H1 (cell line): ENCODE data around the gene DHRS7B. TPM values are rescaled to one million over a fixed set of nuclear protein-coding genes. Genes with fewer than 3 reads are reported as not detected.

ENCODE experiments used
- CTCF ChIA-PET: fragments of 300-600 bp; sonication (Branson Sonifier 250); formaldehyde crosslinking; loops from one replicate; lab custom pipeline; 2021; ENCODE audit not compliant: partially characterized antibody; lab: Charles Lee
- POLR2A ChIA-PET: fragments of 300-600 bp; sonication (Branson Sonifier 250); formaldehyde crosslinking; loops from one replicate; lab custom pipeline; 2021; ENCODE audit warnings: inconsistent platforms; ENCODE audit not compliant: partially characterized antibody; lab: Charles Lee
- DNase-seq, 2 experiments: peaks; one replicate each; pipeline versions ENCODE4 v3.0.0 to v3.0.0-alpha.2; 2010 to 2022; ENCODE audit warnings: low spot score in 2 of 2, low read depth in 1 of 2, mixed read lengths in 1 of 2
- FAIRE-seq: peaks from 2 replicates; lab custom pipeline; 2011; peaks lifted over from hg19 to GRCh38; lab: Jason Lieb, UNC
- H2AFZ ChIP-seq: 2 replicates; pipeline ENCODE4 v1.8.1; 2012; ENCODE audit warnings: low read length, inconsistent platforms
- H2AK5ac ChIP-seq: 2 replicates; pipeline ENCODE4 v1.6.1; 2013; ENCODE audit warnings: low read depth, low read length
- H2BK120ac ChIP-seq: replicated peaks from 2 replicates; pipeline ENCODE3; 2013; ENCODE audit warnings: low read depth, low read length, inconsistent platforms
- H2BK12ac ChIP-seq: 2 replicates; pipeline ENCODE4 v1.6.1; 2013; ENCODE audit warnings: low read depth, low read length
- H2BK15ac ChIP-seq: 2 replicates; pipeline ENCODE4 v1.6.1; 2013; ENCODE audit warnings: low read length
- H2BK20ac ChIP-seq: 2 replicates; pipeline ENCODE4 v1.6.1; 2013; ENCODE audit warnings: low read length
- H2BK5ac ChIP-seq: 2 replicates; pipeline ENCODE4 v1.6.1; 2013; ENCODE audit warnings: low read depth, low read length
- H3K14ac ChIP-seq: 2 replicates; pipeline ENCODE4 v1.6.1; 2013; ENCODE audit warnings: inconsistent platforms; ENCODE audit not compliant: insufficient read length
- H3K18ac ChIP-seq: 2 replicates; pipeline ENCODE4 v1.6.1; 2013; ENCODE audit warnings: low read length; ENCODE audit errors: extremely low read depth
- H3K23ac ChIP-seq: 2 replicates; pipeline ENCODE4 v1.6.1; 2013; ENCODE audit warnings: inconsistent platforms; ENCODE audit not compliant: insufficient read length
- H3K23me2 ChIP-seq: 2 replicates; pipeline ENCODE4 v1.6.1; 2013; ENCODE audit warnings: low read depth, low read length
- H3K27ac ChIP-seq: 2 replicates; pipeline ENCODE4 v1.6.1; 2011; ENCODE audit warnings: low read depth, low read length, inconsistent platforms
- H3K27me3 ChIP-seq, 4 experiments: replicated peaks in 1 of 4; 1 replicate in 1 of 4; 2 replicates in 3 of 4; pipeline versions ENCODE4 v1.6.1 to v1.8.1; 2011 to 2013; ENCODE audit warnings: low read length in 3 of 4, mild to moderate bottlenecking in 3 of 4, inconsistent platforms in 2 of 4, mixed read lengths in 2 of 4, moderate library complexity in 1 of 4; ENCODE audit not compliant: control insufficient read depth in 3 of 4, insufficient read depth in 3 of 4; ENCODE audit errors: extremely low read depth in 1 of 4
- H3K36me3 ChIP-seq, 4 experiments: 2 replicates each; pipeline versions ENCODE4 v1.6.1 to v1.8.1; 2011 to 2013; ENCODE audit warnings: mild to moderate bottlenecking in 4 of 4, low read length in 3 of 4, moderate library complexity in 2 of 4, control low read depth in 1 of 4, inconsistent platforms in 1 of 4; ENCODE audit not compliant: insufficient read depth in 4 of 4, control insufficient read depth in 2 of 4
- H3K4ac ChIP-seq: replicated peaks from 2 replicates; pipeline ENCODE3; 2013; ENCODE audit warnings: low read length, low read depth, mixed read lengths, inconsistent platforms; ENCODE audit not compliant: insufficient read length
- H3K4me1 ChIP-seq, 4 experiments: replicated peaks in 1 of 4; 1 replicate in 1 of 4; 2 replicates in 3 of 4; pipeline versions ENCODE4 v1.6.1 to v1.8.1; 2011 to 2013; ENCODE audit warnings: low read length in 3 of 4, inconsistent platforms in 2 of 4, mixed read lengths in 1 of 4; ENCODE audit not compliant: insufficient read depth in 4 of 4, control insufficient read depth in 3 of 4
- H3K4me2 ChIP-seq, 2 experiments: 2 replicates each; pipeline versions ENCODE4 v1.6.1 to v1.8.1; 2011 to 2013; ENCODE audit warnings: low read depth in 2 of 2, low read length in 2 of 2, control low read depth in 1 of 2, inconsistent platforms in 1 of 2, mild to moderate bottlenecking in 1 of 2; ENCODE audit not compliant: insufficient read depth in 1 of 2
- H3K4me3 ChIP-seq, 4 experiments: fragments of 200-600, 300-600 bp in 1 of 4; sonication (generic), shearing (Covaris generic), sonication (Bioruptor Twin) in 1 of 4; 2 replicates each; pipeline versions ENCODE4 v1.5.1 to v1.8.1; 2011 to 2016; ENCODE audit warnings: low read length in 4 of 4, low read depth in 3 of 4, control low read depth in 2 of 4, inconsistent platforms in 2 of 4, mild to moderate bottlenecking in 2 of 4, mixed read lengths in 1 of 4, moderate library complexity in 1 of 4; ENCODE audit not compliant: insufficient read depth in 2 of 4; ENCODE audit errors: extremely low read depth in 1 of 4
- H3K56ac ChIP-seq: replicated peaks from 2 replicates; pipeline ENCODE3; 2013; ENCODE audit warnings: low read depth, mild to moderate bottlenecking, mixed read lengths, low read length, inconsistent platforms; ENCODE audit not compliant: insufficient read length
- H3K79me1 ChIP-seq: 2 replicates; pipeline ENCODE4 v1.6.1; 2013; ENCODE audit warnings: low read depth, low read length, control low read depth
- H3K79me2 ChIP-seq, 2 experiments: 2 replicates each; pipeline versions ENCODE4 v1.6.1 to v1.8.1; 2012 to 2013; ENCODE audit warnings: low read length in 2 of 2, mild to moderate bottlenecking in 2 of 2, inconsistent platforms in 1 of 2; ENCODE audit not compliant: insufficient read depth in 2 of 2, control insufficient read depth in 1 of 2
- H3K9ac ChIP-seq, 4 experiments: replicated peaks in 1 of 4; 1 replicate in 1 of 4; 2 replicates in 3 of 4; pipeline versions ENCODE4 v1.6.1 to v1.8.1; 2011 to 2013; ENCODE audit warnings: low read depth in 3 of 4, low read length in 3 of 4, control low read depth in 2 of 4, mild to moderate bottlenecking in 2 of 4, moderate library complexity in 2 of 4, inconsistent platforms in 1 of 4; ENCODE audit errors: extremely low read depth in 1 of 4
- H3K9me3 ChIP-seq, 2 experiments: 2 replicates each; pipeline versions ENCODE4 v1.6.1 to v1.8.1; 2012 to 2013; ENCODE audit warnings: mild to moderate bottlenecking in 2 of 2, moderate library complexity in 2 of 2, control low read depth in 1 of 2, inconsistent platforms in 1 of 2, low read depth in 1 of 2, low read length in 1 of 2, mixed read lengths in 1 of 2; ENCODE audit not compliant: insufficient read depth in 2 of 2
- H4K20me1 ChIP-seq, 2 experiments: replicated peaks in 1 of 2; 2 replicates each; pipeline versions ENCODE3 to v1.8.1; 2011 to 2013; ENCODE audit warnings: inconsistent platforms in 2 of 2, low read length in 2 of 2, mild to moderate bottlenecking in 1 of 2; ENCODE audit not compliant: insufficient read depth in 2 of 2, control insufficient read depth in 1 of 2
- H4K5ac ChIP-seq: 2 replicates; pipeline ENCODE4 v1.6.1; 2013; ENCODE audit warnings: low read length, low read depth, mixed read lengths, inconsistent platforms; ENCODE audit not compliant: insufficient read length
- H4K8ac ChIP-seq: 2 replicates; pipeline ENCODE4 v1.8.0; 2013; ENCODE audit warnings: mild to moderate bottlenecking, moderate library complexity, low read length, inconsistent platforms; ENCODE audit not compliant: insufficient read depth; ENCODE audit errors: extremely low read depth
- H4K91ac ChIP-seq: replicated peaks from 2 replicates; pipeline ENCODE3; 2013; ENCODE audit warnings: low read length, mixed read lengths, inconsistent platforms; ENCODE audit not compliant: insufficient read length
- EGR1 ChIP-seq: IDR thresholded peaks from 2 replicates; pipeline ENCODE4 v1.6.1; 2011; ENCODE audit warnings: low read depth, low read length, borderline replicate concordance
- EP300 ChIP-seq, 2 experiments: IDR thresholded peaks; 1 replicate in 1 of 2; 2 replicates in 1 of 2; pipeline ENCODE4 v1.6.1; 2011 to 2012; ENCODE audit warnings: low read depth in 2 of 2, low read length in 2 of 2, mild to moderate bottlenecking in 2 of 2, borderline replicate concordance in 1 of 2, inconsistent platforms in 1 of 2, moderate library complexity in 1 of 2
- JUND ChIP-seq: IDR thresholded peaks from 2 replicates; pipeline ENCODE4 v1.6.1; 2011; ENCODE audit warnings: mild to moderate bottlenecking, improper control_type of control experiment, low read length
- KDM5A ChIP-seq: fragments of 200-600 bp; IDR thresholded peaks from 2 replicates; pipeline ENCODE4 v1.7.1; 2012; ENCODE audit warnings: mild to moderate bottlenecking, low read length, inconsistent platforms, mixed read lengths
- MAFK ChIP-seq: IDR thresholded peaks from 2 replicates; pipeline ENCODE4 v1.6.1; 2012; ENCODE audit warnings: low read depth, mild to moderate bottlenecking, improper control_type of control experiment, low read length
- RAD21 ChIP-seq, 2 experiments: IDR thresholded peaks in 1 of 2; conservative IDR thresholded peaks in 1 of 2; 2 replicates each; pipeline ENCODE4 v1.6.1; 2011; ENCODE audit warnings: low read depth in 2 of 2, low read length in 2 of 2, improper control_type of control experiment in 1 of 2, inconsistent platforms in 1 of 2, mild to moderate bottlenecking in 1 of 2, moderate library complexity in 1 of 2
- SAP30 ChIP-seq: fragments of 300-600 bp; sonication (generic); IDR thresholded peaks from 2 replicates; pipeline ENCODE4 v1.7.1; 2012; ENCODE audit warnings: low read length, moderate library complexity, mild to moderate bottlenecking, inconsistent platforms; ENCODE audit not compliant: insufficient read depth, insufficient replicate concordance
- SIN3A ChIP-seq, 2 experiments: IDR thresholded peaks in 1 of 2; conservative IDR thresholded peaks in 1 of 2; 2 replicates each; pipeline ENCODE4 v1.6.1; 2011 to 2012; ENCODE audit warnings: low read length in 2 of 2, improper control_type of control experiment in 1 of 2, low read depth in 1 of 2, mild to moderate bottlenecking in 1 of 2
- SP2 ChIP-seq: IDR thresholded peaks from 2 replicates; pipeline ENCODE4 v1.6.1; 2012; ENCODE audit warnings: mild to moderate bottlenecking, low read length, inconsistent platforms
- TAF1 ChIP-seq: IDR thresholded peaks from 2 replicates; pipeline ENCODE4 v1.6.1; 2011; ENCODE audit warnings: mild to moderate bottlenecking, low read depth, low read length
- TBP ChIP-seq: IDR thresholded peaks from 2 replicates; pipeline ENCODE4 v1.6.1; 2011; ENCODE audit warnings: low read depth, low read length, improper control_type of control experiment
- TCF12 ChIP-seq: IDR thresholded peaks from 2 replicates; pipeline ENCODE4 v1.6.1; 2011; ENCODE audit warnings: low read depth, mild to moderate bottlenecking, low read length
- WGBS, 2 experiments: shearing (Covaris generic) in 1 of 2; methylation state at CpG; one replicate each; pipeline versions ENCODE4 v1.1.6 to v1.1.7; 2013 to 2015; ENCODE audit warnings: low lambda C conversion rate in 2 of 2, mixed read lengths in 2 of 2, inconsistent platforms in 1 of 2, low coverage in 1 of 2, missing lambda C conversion rate in 1 of 2; ENCODE audit not compliant: insufficient replicate concordance in 2 of 2, insufficient coverage in 1 of 2, insufficient read length in 1 of 2; ENCODE audit errors: extremely low coverage in 1 of 2, missing lambda C conversion rate in 1 of 2; 5-methylcytosine and 5-hydroxymethylcytosine counted together
- polyA plus RNA-seq, 7 experiments: library from polyadenylated mRNA; depleted of rRNA in 3 of 7; stranded (reverse) in 5 of 7; unstranded in 2 of 7; fragments of >200 nt in 5 of 7; fragments of 200-250 nt in 2 of 7; gene quantifications; 1 replicate in 5 of 7; 2 replicates in 1 of 7; 4 replicates in 1 of 7; pipeline versions ENCODE4 v1.2.1 to v1.2.3, GENCODE V29; 2011 to 2013; ENCODE audit warnings: missing spikeins in 2 of 7, mixed read lengths in 2 of 7
- total RNA-seq: library from RNA; stranded (reverse); fragmentation: NEBNext Ultra II Directional; extraction: Animal tissue kit (Norgen Biotek cat#: 25700); gene quantifications from 2 replicates; pipeline ENCODE4 v1.2.1, GENCODE V29; 2021
- TF ChIP-seq, protein P1 (sequence below): IDR thresholded peaks from 2 replicates; pipeline ENCODE4 v1.6.1; 2011; ENCODE audit warnings: low read depth, mild to moderate bottlenecking, low read length; ENCODE audit not compliant: insufficient read depth

The DHRS7B gene
- total and polyA plus RNA-seq, 2 of the 8 experiments (the other 6 are each of a cell fraction or from before 2014, with no cell fraction given): 11.0 to 27.9 TPM

DNA sequence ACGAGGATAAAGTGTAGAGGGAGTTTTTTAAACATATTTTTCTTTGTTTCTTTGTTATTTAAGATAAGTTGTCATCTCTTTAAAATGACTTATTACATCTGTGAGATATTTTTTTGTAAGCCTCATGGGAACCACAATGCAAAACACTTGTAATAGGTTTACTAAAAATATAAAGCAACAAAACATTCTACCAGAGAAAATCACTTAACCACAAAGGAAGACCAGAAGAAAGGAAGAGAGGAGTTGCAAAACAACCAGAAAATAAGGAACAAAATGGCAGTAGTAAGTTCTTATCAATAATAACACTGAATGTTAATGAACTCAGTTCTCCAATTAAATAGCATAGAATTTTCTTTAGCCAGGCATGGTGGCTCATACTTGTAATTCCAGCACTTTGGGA, 22.9 kb downstream of the DHRS7B start:
- no peak overlapping the region for H2BK120ac ChIP-seq
- H3K27ac ChIP-seq: no peak overlapping the region
- WGBS, 2 experiments: 100% methylated on average over 1 of the region's 1 CpG; no CpG with 5 or more reads in 1 of the 2 experiments
- no peak overlapping the region for H3K4me2 ChIP-seq
- H4K20me1 ChIP-seq: no peaks in the 10 kb centered on the region
- no peaks in the 10 kb centered on the region for H3K79me1 ChIP-seq
- no peak overlapping the region for H2BK5ac ChIP-seq
- no peak overlapping the region for H2BK20ac ChIP-seq
- DNase-seq (no peak), FAIRE-seq (no peak)
- H3K36me3 ChIP-seq: peaks cover 0 to 5% (median 0%) of the 10 kb centered on the region in 4 experiments; a peak in 2 of 8 replicates
- H3K4ac ChIP-seq: no peak overlapping the region
- H2BK15ac ChIP-seq: no peak overlapping the region
- no peaks in the 10 kb centered on the region for H3K79me2 ChIP-seq
- H3K4me3 ChIP-seq: no peak overlapping the region
- H4K91ac ChIP-seq: no peak overlapping the region
- ChIA-PET POLR2A (no interaction called here), CTCF (no interaction called here)
- H3K9ac ChIP-seq: no peak overlapping the region
- H3K27me3 ChIP-seq: no peaks in the 10 kb centered on the region
- TF ChIP-seq EP300 (IDR thresholded peaks at IDR 0.05; ENCODE audit: borderline replicate concordance in 1 of 2, low read depth in 2 of 2, low read length in 2 of 2): no peak
- no peak for TF ChIP-seq SAP30
- TF ChIP-seq TBP: no peak
- TF ChIP-seq KDM5A: no peak
- no peak for TF ChIP-seq JUND
- no peak for TF ChIP-seq MAFK
- TF ChIP-seq TCF12: no peak
- no peak for TF ChIP-seq SP2
- TF ChIP-seq TAF1: no peak
- TF ChIP-seq, protein P1, sequence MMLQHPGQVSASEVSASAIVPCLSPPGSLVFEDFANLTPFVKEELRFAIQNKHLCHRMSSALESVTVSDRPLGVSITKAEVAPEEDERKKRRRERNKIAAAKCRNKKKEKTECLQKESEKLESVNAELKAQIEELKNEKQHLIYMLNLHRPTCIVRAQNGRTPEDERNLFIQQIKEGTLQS: no peak
- no peak for TF ChIP-seq RAD21 (IDR thresholded peaks at IDR 0.05 in 1 of 2, conservative IDR thresholded peaks at IDR 0.05 in 1 of 2; ENCODE audit: low read depth in 2 of 2, low read length in 2 of 2)
- TF ChIP-seq SIN3A (conservative IDR thresholded peaks at IDR 0.05 in 1 of 2, IDR thresholded peaks at IDR 0.05 in 1 of 2; ENCODE audit: low read depth in 1 of 2, low read length in 2 of 2): no peak
- TF ChIP-seq EGR1: no peak
- H3K56ac ChIP-seq: no peak overlapping the region
- H3K9me3 ChIP-seq: peaks cover 13 to 31% of the 10 kb centered on the region in 2 experiments; a peak in 3 of 4 replicates
- no peak overlapping the region for H2AK5ac ChIP-seq
- H3K23me2 ChIP-seq: no peaks in the 10 kb centered on the region
- no peak overlapping the region for H2AFZ ChIP-seq
- no peak overlapping the region for H3K23ac ChIP-seq
- H3K18ac ChIP-seq: no peak overlapping the region
- no peak overlapping the region for H2BK12ac ChIP-seq
- no peak overlapping the region for H3K14ac ChIP-seq
- no peaks in the 10 kb centered on the region for H3K4me1 ChIP-seq
- H4K5ac ChIP-seq: no peak overlapping the region
- no peak overlapping the region for H4K8ac ChIP-seq
